Measurements from ENCODE around the gene LANCL3. TPM values are rescaled to one million over a fixed set of nuclear protein-coding genes. Genes with fewer than 3 reads are reported as not detected.
"Not testable (repeated sequence)": the region's sequence is repeated elsewhere in the genome, so short reads cannot be mapped to it uniquely, and the experiment has no call there.

The LANCL3 gene
- total RNA-seq, 2 donors from 2014 or later, result 0.07 to 0.11 TPM

DNA sequence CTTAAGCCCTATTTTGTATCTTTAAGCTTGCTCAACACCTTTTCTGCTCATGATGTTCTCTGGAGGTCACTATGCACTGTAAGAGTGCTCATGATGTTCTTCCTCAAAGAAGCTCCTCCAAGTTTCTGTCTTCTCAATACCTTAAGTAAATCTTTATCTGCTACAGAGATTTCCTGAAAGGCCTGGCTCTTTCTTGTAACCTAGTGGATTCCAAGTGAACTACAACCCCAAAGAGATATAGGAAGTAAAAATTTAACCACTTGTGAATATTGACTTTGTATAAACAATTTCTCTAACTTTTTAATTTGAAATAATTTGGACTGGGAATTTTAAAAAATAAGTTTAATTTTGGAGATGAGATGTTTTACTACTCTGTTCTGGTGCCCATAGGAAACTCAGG is 74.8 kb downstream of the LANCL3 start:
- Histone ChIP-seq H3K9me3 (ENCODE audit: control insufficient read depth, low read length) (no peaks in the 10 kb centered on the region), H3K27ac (ENCODE audit: low read depth, low read length) (no peak overlapping the region), H3K27me3 (ENCODE audit: control insufficient read depth, insufficient read depth, low read length, poor library complexity, severe bottlenecking) (no peaks in the 10 kb centered on the region), H3K4me1 (ENCODE audit: control insufficient read depth, insufficient read depth, low read length) (no peaks in the 10 kb centered on the region), H3K36me3 (ENCODE audit: control insufficient read depth, insufficient read depth, low read length) (no peaks in the 10 kb centered on the region), H3K9ac (ENCODE audit: extremely low read depth, low read length, poor library complexity, severe bottlenecking) (no peak overlapping the region), H3K4me3 (ENCODE audit: low read length) (no peak overlapping the region)
- DNase-seq, result no peak
- Mint-ChIP-seq H3K9me3 (peaks cover 28% of the 10 kb centered on the region), H3K27me3 (ENCODE audit: insufficient read depth) (no peaks in the 10 kb centered on the region), H3K4me1 (peaks cover 4% of the 10 kb centered on the region), H3K36me3 (ENCODE audit: low read depth) (no peaks in the 10 kb centered on the region), H3K27ac (no peak overlapping the region), H3K4me3 (no peak overlapping the region)
- TF ChIP-seq, protein P1, sequence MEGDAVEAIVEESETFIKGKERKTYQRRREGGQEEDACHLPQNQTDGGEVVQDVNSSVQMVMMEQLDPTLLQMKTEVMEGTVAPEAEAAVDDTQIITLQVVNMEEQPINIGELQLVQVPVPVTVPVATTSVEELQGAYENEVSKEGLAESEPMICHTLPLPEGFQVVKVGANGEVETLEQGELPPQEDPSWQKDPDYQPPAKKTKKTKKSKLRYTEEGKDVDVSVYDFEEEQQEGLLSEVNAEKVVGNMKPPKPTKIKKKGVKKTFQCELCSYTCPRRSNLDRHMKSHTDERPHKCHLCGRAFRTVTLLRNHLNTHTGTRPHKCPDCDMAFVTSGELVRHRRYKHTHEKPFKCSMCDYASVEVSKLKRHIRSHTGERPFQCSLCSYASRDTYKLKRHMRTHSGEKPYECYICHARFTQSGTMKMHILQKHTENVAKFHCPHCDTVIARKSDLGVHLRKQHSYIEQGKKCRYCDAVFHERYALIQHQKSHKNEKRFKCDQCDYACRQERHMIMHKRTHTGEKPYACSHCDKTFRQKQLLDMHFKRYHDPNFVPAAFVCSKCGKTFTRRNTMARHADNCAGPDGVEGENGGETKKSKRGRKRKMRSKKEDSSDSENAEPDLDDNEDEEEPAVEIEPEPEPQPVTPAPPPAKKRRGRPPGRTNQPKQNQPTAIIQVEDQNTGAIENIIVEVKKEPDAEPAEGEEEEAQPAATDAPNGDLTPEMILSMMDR (conservative IDR thresholded peaks at IDR 0.05), result peak; percentile 56

DNA sequence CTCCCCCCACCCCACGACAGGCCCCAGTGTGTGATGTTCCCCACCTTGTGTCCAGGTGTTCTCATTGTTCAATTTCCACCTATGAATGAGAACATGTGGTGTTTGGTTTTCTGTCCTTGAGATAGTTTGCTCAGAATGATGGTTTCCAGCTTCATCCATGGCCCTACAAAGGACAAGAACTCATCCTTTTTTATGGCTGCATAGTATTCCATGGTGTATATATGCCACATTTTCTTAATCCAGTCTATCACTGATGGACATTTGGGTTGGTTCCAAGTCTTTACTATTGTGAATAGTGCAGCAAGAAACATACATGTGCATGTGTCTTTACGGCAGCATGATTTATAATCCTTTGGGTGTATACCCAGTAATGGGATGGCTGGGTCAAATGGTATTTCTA is 79.4 kb downstream of the LANCL3 start:
- H3K27me3 ChIP-seq (ENCODE audit: control insufficient read depth, insufficient read depth, low read length, poor library complexity, severe bottlenecking); H3K27ac ChIP-seq (ENCODE audit: low read depth, low read length); H3K36me3 Mint-ChIP-seq (ENCODE audit: low read depth); H3K4me1 ChIP-seq (ENCODE audit: control insufficient read depth, insufficient read depth, low read length); H3K27me3 Mint-ChIP-seq (ENCODE audit: insufficient read depth); H3K4me3 ChIP-seq (ENCODE audit: low read length); H3K36me3 ChIP-seq (ENCODE audit: control insufficient read depth, insufficient read depth, low read length); H3K4me1 Mint-ChIP-seq; H3K9me3 ChIP-seq (ENCODE audit: control insufficient read depth, low read length); H3K4me3 Mint-ChIP-seq; H3K9ac ChIP-seq (ENCODE audit: extremely low read depth, low read length, poor library complexity, severe bottlenecking); DNase-seq; H3K27ac Mint-ChIP-seq: not testable (repeated sequence)
- peaks cover 28% of the 10 kb centered on the region for H3K9me3 Mint-ChIP-seq
- WGBS, 2 experiments (ENCODE audit: insufficient coverage in 1 of 2, insufficient read length in 1 of 2), result 88% methylated on average over 1 of the region's 2 CpGs; no CpG with 5 or more reads in 1 of the 2 experiments

DNA sequence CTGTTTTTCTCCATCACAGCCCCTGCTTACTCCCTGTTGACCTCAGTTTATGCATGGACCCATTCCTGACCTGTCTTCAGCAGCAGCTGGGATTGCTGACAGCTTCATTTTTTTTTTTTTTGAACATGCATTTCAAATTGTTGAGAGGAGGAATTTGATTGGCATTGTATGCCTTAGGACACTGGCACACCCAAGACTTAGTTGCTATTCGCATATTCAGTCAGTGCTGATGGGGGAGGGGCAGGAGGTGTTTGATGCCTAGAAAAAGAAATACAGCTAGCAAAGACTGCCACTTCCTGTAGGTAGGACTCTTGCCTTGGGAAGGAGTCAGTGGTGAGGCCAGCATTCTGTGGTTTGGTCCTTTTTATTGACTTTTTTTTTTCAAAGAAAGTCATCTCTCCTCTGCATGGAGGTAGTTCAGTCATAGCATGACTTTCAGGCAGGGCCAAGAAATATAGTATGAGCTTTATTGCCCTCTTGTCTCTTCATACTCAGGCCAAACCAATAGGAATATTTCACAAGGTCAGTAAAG is 80.5 kb downstream of the LANCL3 start:
- no peaks in the 10 kb centered on the region for H3K9me3 ChIP-seq (ENCODE audit: control insufficient read depth, low read length)
- H3K4me3 Mint-ChIP-seq, result no peak overlapping the region
- H3K27me3 Mint-ChIP-seq (ENCODE audit: insufficient read depth), result no peaks in the 10 kb centered on the region
- H3K9me3 Mint-ChIP-seq, result peaks cover 29% of the 10 kb centered on the region
- H3K4me3 ChIP-seq (ENCODE audit: low read length), result no peak overlapping the region
- no peaks in the 10 kb centered on the region for H3K36me3 Mint-ChIP-seq (ENCODE audit: low read depth)
- no peaks in the 10 kb centered on the region for H3K27me3 ChIP-seq (ENCODE audit: control insufficient read depth, insufficient read depth, low read length, poor library complexity, severe bottlenecking)
- TF ChIP-seq, protein P1 (conservative IDR thresholded peaks at IDR 0.05), result no peak
- no peaks in the 10 kb centered on the region for H3K4me1 Mint-ChIP-seq
- no peak overlapping the region for H3K27ac ChIP-seq (ENCODE audit: low read depth, low read length)
- peak; percentile 45 for DNase-seq
- H3K4me1 ChIP-seq (ENCODE audit: control insufficient read depth, insufficient read depth, low read length), result no peaks in the 10 kb centered on the region
- WGBS, 2 experiments (ENCODE audit: insufficient coverage in 1 of 2, insufficient read length in 1 of 2), result 73% methylated on average over 1 of the region's 1 CpG; no CpG with 5 or more reads in 1 of the 2 experiments
- H3K9ac ChIP-seq (ENCODE audit: extremely low read depth, low read length, poor library complexity, severe bottlenecking), result no peak overlapping the region
- no peak overlapping the region for H3K27ac Mint-ChIP-seq
- H3K36me3 ChIP-seq (ENCODE audit: control insufficient read depth, insufficient read depth, low read length), result no peaks in the 10 kb centered on the region
